Astrocyte (in vitro differentiated cells and primary cell): ENCODE results near the gene PPIA. TPM values are rescaled to one million over a fixed set of nuclear protein-coding genes. Genes with fewer than 3 reads are reported as not detected.
A peak's percentile ranks its signal among the peaks of the same experiment; 100 is the strongest.

Experiments used
- DNase-seq: peaks from one replicate; pipeline ENCODE4 v3.0.0-alpha.2; 2010; ENCODE audit warnings: low read depth
- FAIRE-seq: peaks from 2 replicates; lab custom pipeline; 2011; peaks lifted over from hg19 to GRCh38; lab: Jason Lieb, UNC
- H2AFZ ChIP-seq: 2 replicates; pipeline ENCODE4 v1.6.0; 2012; ENCODE audit warnings: low read depth, low read length, inconsistent platforms
- H3K27ac ChIP-seq: 2 replicates; pipeline ENCODE4 v1.5.1; 2011; ENCODE audit warnings: low read depth, low read length, inconsistent platforms
- H3K27me3 ChIP-seq: 2 replicates; pipeline ENCODE4 v1.6.0; 2011; ENCODE audit warnings: low read length, inconsistent platforms; ENCODE audit not compliant: insufficient read depth
- H3K36me3 ChIP-seq: 2 replicates; pipeline ENCODE4 v1.5.1; 2011; ENCODE audit warnings: low read length, inconsistent platforms; ENCODE audit not compliant: insufficient read depth
- H3K4me1 ChIP-seq: 2 replicates; pipeline ENCODE4 v1.5.1; 2011; ENCODE audit warnings: low read length, inconsistent platforms; ENCODE audit not compliant: insufficient read depth
- H3K4me2 ChIP-seq: 2 replicates; pipeline ENCODE4 v1.6.0; 2012; ENCODE audit warnings: low read length, inconsistent platforms
- H3K4me3 ChIP-seq: 2 replicates; pipeline ENCODE4 v1.5.1; 2011; ENCODE audit warnings: low read depth, mild to moderate bottlenecking, low read length, inconsistent platforms; ENCODE audit not compliant: insufficient read depth
- H3K79me2 ChIP-seq: 2 replicates; pipeline ENCODE4 v1.6.0; 2012; ENCODE audit warnings: mild to moderate bottlenecking, low read length, inconsistent platforms; ENCODE audit not compliant: insufficient read depth
- H3K9ac ChIP-seq: 2 replicates; pipeline ENCODE4 v1.6.0; 2012; ENCODE audit warnings: mild to moderate bottlenecking, low read length, inconsistent platforms
- H3K9me3 ChIP-seq: 2 replicates; pipeline ENCODE4 v1.5.1; 2012; ENCODE audit warnings: low read depth, mild to moderate bottlenecking, low read length, inconsistent platforms; ENCODE audit not compliant: insufficient read depth
- H4K20me1 ChIP-seq: 2 replicates; pipeline ENCODE4 v1.6.0; 2012; ENCODE audit warnings: low read length, inconsistent platforms; ENCODE audit not compliant: insufficient read depth
- H3K27ac Mint-ChIP-seq: one replicate; pipeline ENCODE4 v1.8.0; 2021; ENCODE audit warnings: mild to moderate bottlenecking, mixed read lengths; ENCODE audit not compliant: unreplicated experiment
- H3K27me3 Mint-ChIP-seq: one replicate; pipeline ENCODE4 v1.8.0; 2021; ENCODE audit warnings: low read depth, mixed read lengths; ENCODE audit not compliant: unreplicated experiment
- H3K36me3 Mint-ChIP-seq: one replicate; pipeline ENCODE4 v1.8.0; 2021; ENCODE audit warnings: low read depth, mixed read lengths; ENCODE audit not compliant: unreplicated experiment
- H3K4me1 Mint-ChIP-seq: one replicate; pipeline ENCODE4 v1.8.0; 2021; ENCODE audit warnings: low read depth, mixed read lengths; ENCODE audit not compliant: unreplicated experiment
- H3K4me3 Mint-ChIP-seq: one replicate; pipeline ENCODE4 v1.8.0; 2021; ENCODE audit warnings: mild to moderate bottlenecking, moderate library complexity, mixed read lengths; ENCODE audit not compliant: unreplicated experiment
- H3K9me3 Mint-ChIP-seq: one replicate; pipeline ENCODE4 v1.8.0; 2021; ENCODE audit warnings: mild to moderate bottlenecking, mixed read lengths; ENCODE audit not compliant: unreplicated experiment
- EZH2 ChIP-seq: IDR thresholded peaks from 2 replicates; pipeline ENCODE4 v1.6.1; 2012; ENCODE audit warnings: mild to moderate bottlenecking, low read length, inconsistent platforms; ENCODE audit not compliant: insufficient read depth
- total RNA-seq: library from RNA; stranded (reverse); gene quantifications from 2 replicates; pipeline ENCODE4 v1.2.1, GENCODE V29; 2021
- TF ChIP-seq, protein P1 (sequence below): IDR thresholded peaks from 2 replicates; pipeline ENCODE4 v1.5.1; 2011; ENCODE audit warnings: low read depth, mild to moderate bottlenecking, inconsistent platforms, low read length, moderate library complexity; ENCODE audit not compliant: insufficient read depth

The PPIA gene
- total RNA-seq, 1 donor from 2014 or later, result 1,628 TPM

DNA sequence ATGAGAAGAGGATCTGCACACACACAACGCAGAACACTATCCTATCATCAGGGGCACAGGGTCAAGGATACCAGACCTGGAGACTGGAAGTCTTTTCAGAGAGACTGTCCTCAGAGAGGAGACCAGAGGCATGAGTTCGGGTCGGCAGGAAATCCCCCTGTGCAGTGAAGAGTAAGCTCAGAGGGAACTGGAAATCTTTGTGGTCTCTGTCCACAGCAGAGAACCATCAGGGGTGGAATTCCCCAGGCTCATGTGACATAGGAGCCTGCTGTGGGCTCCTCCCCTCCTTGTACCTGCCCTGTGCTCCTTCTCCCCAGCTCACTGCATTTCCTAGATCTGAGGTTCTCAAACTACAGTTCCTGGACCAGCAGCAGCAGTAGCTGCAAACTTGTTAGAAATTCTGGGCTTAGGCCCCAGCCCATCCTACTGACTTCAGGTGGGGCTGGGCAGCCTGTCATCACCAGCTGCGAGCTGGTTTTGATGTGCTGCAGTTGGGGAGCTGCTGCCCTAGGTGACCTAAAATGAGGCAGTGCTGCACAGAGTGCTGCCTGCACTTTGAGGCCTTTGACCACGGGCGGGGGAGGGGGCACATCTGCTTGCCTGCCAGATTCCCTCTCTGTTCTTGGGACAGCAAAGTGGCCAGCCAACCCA, 45.4 kb upstream of the PPIA start:
- TF ChIP-seq EZH2, result no peak
- TF ChIP-seq, protein P1, sequence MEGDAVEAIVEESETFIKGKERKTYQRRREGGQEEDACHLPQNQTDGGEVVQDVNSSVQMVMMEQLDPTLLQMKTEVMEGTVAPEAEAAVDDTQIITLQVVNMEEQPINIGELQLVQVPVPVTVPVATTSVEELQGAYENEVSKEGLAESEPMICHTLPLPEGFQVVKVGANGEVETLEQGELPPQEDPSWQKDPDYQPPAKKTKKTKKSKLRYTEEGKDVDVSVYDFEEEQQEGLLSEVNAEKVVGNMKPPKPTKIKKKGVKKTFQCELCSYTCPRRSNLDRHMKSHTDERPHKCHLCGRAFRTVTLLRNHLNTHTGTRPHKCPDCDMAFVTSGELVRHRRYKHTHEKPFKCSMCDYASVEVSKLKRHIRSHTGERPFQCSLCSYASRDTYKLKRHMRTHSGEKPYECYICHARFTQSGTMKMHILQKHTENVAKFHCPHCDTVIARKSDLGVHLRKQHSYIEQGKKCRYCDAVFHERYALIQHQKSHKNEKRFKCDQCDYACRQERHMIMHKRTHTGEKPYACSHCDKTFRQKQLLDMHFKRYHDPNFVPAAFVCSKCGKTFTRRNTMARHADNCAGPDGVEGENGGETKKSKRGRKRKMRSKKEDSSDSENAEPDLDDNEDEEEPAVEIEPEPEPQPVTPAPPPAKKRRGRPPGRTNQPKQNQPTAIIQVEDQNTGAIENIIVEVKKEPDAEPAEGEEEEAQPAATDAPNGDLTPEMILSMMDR, result no peak
- Mint-ChIP-seq H3K9me3 (no peaks in the 10 kb centered on the region), H3K36me3 (peaks cover 8% of the 10 kb centered on the region), H3K4me1 (peaks cover 21% of the 10 kb centered on the region), H3K27ac (no peak overlapping the region), H3K4me3 (peak overlapping the region; percentile 86), H3K27me3 (no peaks in the 10 kb centered on the region)
- H3K27ac ChIP-seq, result no peak overlapping the region
- peaks cover 69% of the 10 kb centered on the region for H4K20me1 ChIP-seq
- no peak for FAIRE-seq
- H3K27me3 ChIP-seq, result no peaks in the 10 kb centered on the region
- no peak overlapping the region for H3K4me3 ChIP-seq
- H2AFZ ChIP-seq, result no peak overlapping the region
- DNase-seq, result no peak
- H3K4me2 ChIP-seq, result peak overlapping the region; percentile 93
- peaks cover 73% of the 10 kb centered on the region for H3K79me2 ChIP-seq
- H3K4me1 ChIP-seq, result peaks cover 17% of the 10 kb centered on the region
- no peaks in the 10 kb centered on the region for H3K36me3 ChIP-seq
- no peak overlapping the region for H3K9ac ChIP-seq
- H3K9me3 ChIP-seq, result no peaks in the 10 kb centered on the region

DNA sequence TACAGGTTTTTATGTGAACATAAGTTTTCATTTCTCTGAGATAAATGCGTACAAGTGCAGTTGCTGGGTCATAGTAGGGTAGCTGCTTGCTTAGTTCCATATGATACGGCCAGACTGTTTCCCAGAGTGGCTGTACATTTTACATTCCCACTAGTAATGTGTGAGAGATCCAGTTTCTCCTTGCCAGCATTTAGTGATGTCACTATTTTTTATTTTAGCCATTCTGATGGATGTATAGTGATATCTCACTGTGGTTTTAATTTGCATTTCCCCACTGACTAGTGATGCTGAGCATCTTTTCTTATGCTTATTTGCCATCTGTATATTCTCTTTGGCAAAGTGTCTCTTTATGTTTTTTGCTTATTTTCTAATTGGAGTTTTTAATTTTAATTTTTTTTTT, 43.7 kb upstream of the PPIA start:
- H3K27ac Mint-ChIP-seq, result no peak overlapping the region
- DNase-seq, result no peak
- peaks cover 3% of the 10 kb centered on the region for H3K36me3 ChIP-seq
- no peak for FAIRE-seq
- H3K4me2 ChIP-seq, result no peak overlapping the region
- peaks cover 8% of the 10 kb centered on the region for H3K36me3 Mint-ChIP-seq
- H3K9me3 ChIP-seq, result no peaks in the 10 kb centered on the region
- peaks cover 17% of the 10 kb centered on the region for H3K4me1 ChIP-seq
- no peak overlapping the region for H2AFZ ChIP-seq
- H3K27ac ChIP-seq, result no peak overlapping the region
- H3K4me3 Mint-ChIP-seq, result no peak overlapping the region
- H4K20me1 ChIP-seq, result peaks cover 83% of the 10 kb centered on the region
- H3K9me3 Mint-ChIP-seq, result no peaks in the 10 kb centered on the region
- no peaks in the 10 kb centered on the region for H3K27me3 ChIP-seq
- peaks cover 18% of the 10 kb centered on the region for H3K4me1 Mint-ChIP-seq
- H3K27me3 Mint-ChIP-seq, result no peaks in the 10 kb centered on the region
- peaks cover 74% of the 10 kb centered on the region for H3K79me2 ChIP-seq
- H3K4me3 ChIP-seq, result no peak overlapping the region
- TF ChIP-seq EZH2, result no peak
- TF ChIP-seq, protein P1, result no peak
- H3K9ac ChIP-seq, result no peak overlapping the region
